ENCODE measurements around the gene CABP1.

DNA sequence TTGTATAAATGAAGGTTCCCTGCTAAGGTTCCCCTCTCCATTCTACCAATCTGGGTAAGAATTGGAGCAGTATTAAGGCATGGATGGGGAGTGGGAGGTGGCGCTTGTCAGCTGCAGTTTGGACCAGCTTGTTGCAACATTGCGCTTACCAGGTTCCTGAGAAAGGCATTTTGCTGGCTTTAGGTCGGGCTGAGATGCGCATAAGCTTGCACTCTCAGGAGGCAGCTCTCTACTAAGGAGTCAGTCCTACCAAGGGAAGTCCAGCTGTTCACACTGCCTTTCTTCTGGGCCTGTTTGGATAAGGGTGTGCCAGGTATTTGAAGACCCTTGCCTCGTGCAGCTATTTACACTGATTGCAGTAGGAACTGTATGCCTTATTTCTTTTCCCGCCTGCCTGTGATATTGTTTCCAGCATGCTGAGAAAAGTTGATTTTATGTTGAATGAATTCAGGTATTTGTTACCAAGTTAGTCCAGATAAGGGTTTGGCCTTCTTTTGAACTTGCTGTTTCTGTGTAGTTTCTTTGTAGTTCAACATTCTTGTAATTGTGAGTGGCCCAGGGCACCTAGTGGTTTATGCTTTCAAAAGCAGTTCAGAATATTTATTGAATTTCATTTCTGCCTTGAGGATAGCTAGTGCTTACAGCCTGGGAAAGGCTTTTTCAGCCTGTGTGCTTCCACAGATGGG lies 49.1 kb downstream of the CABP1 start:
- TF ChIP-seq, protein P1, sequence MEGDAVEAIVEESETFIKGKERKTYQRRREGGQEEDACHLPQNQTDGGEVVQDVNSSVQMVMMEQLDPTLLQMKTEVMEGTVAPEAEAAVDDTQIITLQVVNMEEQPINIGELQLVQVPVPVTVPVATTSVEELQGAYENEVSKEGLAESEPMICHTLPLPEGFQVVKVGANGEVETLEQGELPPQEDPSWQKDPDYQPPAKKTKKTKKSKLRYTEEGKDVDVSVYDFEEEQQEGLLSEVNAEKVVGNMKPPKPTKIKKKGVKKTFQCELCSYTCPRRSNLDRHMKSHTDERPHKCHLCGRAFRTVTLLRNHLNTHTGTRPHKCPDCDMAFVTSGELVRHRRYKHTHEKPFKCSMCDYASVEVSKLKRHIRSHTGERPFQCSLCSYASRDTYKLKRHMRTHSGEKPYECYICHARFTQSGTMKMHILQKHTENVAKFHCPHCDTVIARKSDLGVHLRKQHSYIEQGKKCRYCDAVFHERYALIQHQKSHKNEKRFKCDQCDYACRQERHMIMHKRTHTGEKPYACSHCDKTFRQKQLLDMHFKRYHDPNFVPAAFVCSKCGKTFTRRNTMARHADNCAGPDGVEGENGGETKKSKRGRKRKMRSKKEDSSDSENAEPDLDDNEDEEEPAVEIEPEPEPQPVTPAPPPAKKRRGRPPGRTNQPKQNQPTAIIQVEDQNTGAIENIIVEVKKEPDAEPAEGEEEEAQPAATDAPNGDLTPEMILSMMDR (CRISPR knock-in tag; IDR thresholded peaks at IDR 0.05): no peak
- TF ChIP-seq EP300 (IDR thresholded peaks at IDR 0.05; ENCODE audit: low read depth in 2 of 2, low read length in 2 of 2) (no peak), EP300 (CRISPR knock-in tag; IDR thresholded peaks at IDR 0.05; ENCODE audit: borderline replicate concordance) (no peak), RFX5 (IDR thresholded peaks at IDR 0.05; ENCODE audit: low read depth, low read length) (no peak), HDAC6 (IDR thresholded peaks at IDR 0.05; ENCODE audit: low read depth, low read length) (no peak), ZFP36 (IDR thresholded peaks at IDR 0.05; ENCODE audit: borderline replicate concordance, low read depth, low read length, partially characterized antibody) (no peak), NR2F1 (CRISPR knock-in tag; IDR thresholded peaks at IDR 0.05) (no peak), EZH2 (conservative IDR thresholded peaks at IDR 0.05; ENCODE audit: low read depth, low read length) (no peak), POLR2A (IDR thresholded peaks at IDR 0.05; ENCODE audit: insufficient read depth in 1 of 2, low read depth in 2 of 2, low read length in 2 of 2) (no peak)
- TF ChIP-seq, protein P2, sequence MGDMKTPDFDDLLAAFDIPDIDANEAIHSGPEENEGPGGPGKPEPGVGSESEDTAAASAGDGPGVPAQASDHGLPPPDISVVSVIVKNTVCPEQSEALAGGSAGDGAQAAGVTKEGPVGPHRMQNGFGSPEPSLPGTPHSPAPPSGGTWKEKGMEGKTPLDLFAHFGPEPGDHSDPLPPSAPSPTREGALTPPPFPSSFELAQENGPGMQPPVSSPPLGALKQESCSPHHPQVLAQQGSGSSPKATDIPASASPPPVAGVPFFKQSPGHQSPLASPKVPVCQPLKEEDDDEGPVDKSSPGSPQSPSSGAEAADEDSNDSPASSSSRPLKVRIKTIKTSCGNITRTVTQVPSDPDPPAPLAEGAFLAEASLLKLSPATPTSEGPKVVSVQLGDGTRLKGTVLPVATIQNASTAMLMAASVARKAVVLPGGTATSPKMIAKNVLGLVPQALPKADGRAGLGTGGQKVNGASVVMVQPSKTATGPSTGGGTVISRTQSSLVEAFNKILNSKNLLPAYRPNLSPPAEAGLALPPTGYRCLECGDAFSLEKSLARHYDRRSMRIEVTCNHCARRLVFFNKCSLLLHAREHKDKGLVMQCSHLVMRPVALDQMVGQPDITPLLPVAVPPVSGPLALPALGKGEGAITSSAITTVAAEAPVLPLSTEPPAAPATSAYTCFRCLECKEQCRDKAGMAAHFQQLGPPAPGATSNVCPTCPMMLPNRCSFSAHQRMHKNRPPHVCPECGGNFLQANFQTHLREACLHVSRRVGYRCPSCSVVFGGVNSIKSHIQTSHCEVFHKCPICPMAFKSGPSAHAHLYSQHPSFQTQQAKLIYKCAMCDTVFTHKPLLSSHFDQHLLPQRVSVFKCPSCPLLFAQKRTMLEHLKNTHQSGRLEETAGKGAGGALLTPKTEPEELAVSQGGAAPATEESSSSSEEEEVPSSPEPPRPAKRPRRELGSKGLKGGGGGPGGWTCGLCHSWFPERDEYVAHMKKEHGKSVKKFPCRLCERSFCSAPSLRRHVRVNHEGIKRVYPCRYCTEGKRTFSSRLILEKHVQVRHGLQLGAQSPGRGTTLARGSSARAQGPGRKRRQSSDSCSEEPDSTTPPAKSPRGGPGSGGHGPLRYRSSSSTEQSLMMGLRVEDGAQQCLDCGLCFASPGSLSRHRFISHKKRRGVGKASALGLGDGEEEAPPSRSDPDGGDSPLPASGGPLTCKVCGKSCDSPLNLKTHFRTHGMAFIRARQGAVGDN (CRISPR knock-in tag; IDR thresholded peaks at IDR 0.05): no peak
